ENCODE measurements around the gene DNAJC11.
A peak's percentile ranks its signal among the peaks of the same experiment; 100 is the strongest.
"Not testable (repeated sequence)": the region's sequence is repeated elsewhere in the genome, so short reads cannot be mapped to it uniquely, and the experiment has no call there.

The DNAJC11 gene

DNA sequence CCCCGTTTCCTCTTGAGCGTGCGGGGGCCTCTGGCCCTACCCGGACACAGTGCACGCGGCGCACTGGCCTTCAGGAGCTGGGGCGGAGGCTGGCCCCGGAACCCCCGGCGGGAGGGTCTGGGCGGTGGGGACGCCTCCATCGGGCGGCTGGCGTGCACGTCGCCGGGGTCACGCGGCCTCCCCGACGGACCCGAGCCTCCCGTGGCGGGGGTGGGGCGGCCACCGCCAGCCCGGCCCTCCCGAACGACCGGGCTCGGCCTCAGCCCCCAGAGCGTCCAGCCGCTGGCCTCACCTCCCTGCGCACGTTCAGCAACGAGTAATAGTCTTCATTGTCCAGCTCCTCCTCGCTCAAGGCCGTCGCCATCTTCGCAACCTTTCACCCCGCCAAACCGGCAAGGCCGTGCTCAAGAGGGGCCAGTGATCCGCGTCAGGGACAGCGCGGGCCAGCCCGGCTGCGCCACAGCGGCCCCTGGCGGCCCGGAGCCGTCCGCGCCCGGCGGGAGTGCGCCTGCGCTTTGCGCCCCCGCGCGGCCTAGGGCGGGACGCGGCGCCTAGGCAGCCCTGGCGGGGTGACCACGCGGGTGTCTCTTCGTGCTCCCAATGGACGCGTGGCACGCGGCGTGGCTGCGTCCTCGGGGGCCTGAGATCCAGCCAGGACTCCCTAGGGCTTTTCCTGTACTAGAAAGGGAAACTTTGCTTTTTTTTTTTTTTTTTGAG, at the start of gene DNAJC11:
Gene DNAJC11, minus strand, starts transcription at position 380 of the 717 bp plus-strand sequence. Its CDS starts 16 bp downstream, at position 364.
- peak within 1 kb of the TSS; percentile 91 to 99 (median 97) for H3K9ac ChIP-seq
- H3K4me1 ChIP-seq: peaks cover 14 to 30% (median 19%) of the 10 kb centered on the region in 10 experiments
- H3K27me3 ChIP-seq: no peaks in the 10 kb centered on the region
- peak within 1 kb of the TSS; percentile 85 to 100 (median 94) for H3K4me2 ChIP-seq
- H4K20me1 ChIP-seq: peaks cover 0 to 49% (median 37%) of the 10 kb centered on the region in 11 experiments; a peak in 18 of 22 replicates
- no peak for TF ChIP-seq Cebpa-rat (IDR thresholded peaks at IDR 0.05)
- peaks cover 7 to 33% (median 19%) of the 10 kb centered on the region in 11 experiments; a peak in 20 of 22 replicates for H3K36me3 ChIP-seq
- peak within 1 kb of the TSS; percentile 87 to 98 (median 95) for H3K27ac ChIP-seq
- H3K4me3 ChIP-seq: peak within 1 kb of the TSS; percentile 87 to 100 (median 96)
- H3K9me3 ChIP-seq (replicated peaks in 1 of 11): 0 out of 22 replicates have a peak, but pooled peaks cover 0 to 3% (median 0%) of the 10 kb centered on the region in 11 experiments

DNA sequence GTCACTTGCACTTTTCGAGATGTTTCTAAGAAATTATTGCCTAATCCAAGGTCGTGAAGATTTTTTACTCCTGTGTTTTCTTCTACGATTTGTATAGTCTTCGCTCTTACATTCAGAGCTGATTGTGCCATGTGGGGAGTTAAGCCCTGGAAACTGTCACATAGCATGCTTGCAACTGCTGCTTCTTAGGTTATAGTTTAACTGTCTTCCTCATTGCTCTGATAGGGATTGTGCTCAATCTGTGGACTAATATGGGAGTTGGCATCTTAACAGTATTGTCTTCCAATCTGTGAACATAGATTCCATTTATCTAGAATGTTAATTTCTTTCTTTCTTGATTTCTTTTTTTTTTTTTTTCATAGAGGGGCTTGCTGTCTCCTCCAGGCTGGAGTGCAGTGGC, 48.9 kb upstream of the DNAJC11 start:
- TF ChIP-seq Cebpa-rat (IDR thresholded peaks at IDR 0.05): no peak
- Histone ChIP-seq H3K9me3 (replicated peaks in 1 of 11) (peaks cover 0 to 17% (median 4%) of the 10 kb centered on the region in 11 experiments; a peak in 10 of 22 replicates), H4K20me1 (no peaks in the 10 kb centered on the region), H3K27me3 (no peaks in the 10 kb centered on the region), H3K9ac (no peak overlapping the region), H3K4me2 (no peak overlapping the region), H3K4me1 (peaks cover 0 to 30% (median 5%) of the 10 kb centered on the region in 10 experiments; a peak in 11 of 20 replicates), H3K4me3 (no peak overlapping the region), H3K36me3 (no peaks in the 10 kb centered on the region), H3K27ac (no peak overlapping the region)

- no peak for TF ChIP-seq Cebpa-rat (IDR thresholded peaks at IDR 0.05)
- H3K9me3 ChIP-seq (replicated peaks in 1 of 11): peaks cover 0 to 17% (median 4%) of the 10 kb centered on the region in 11 experiments; a peak in 10 of 22 replicates
- H4K20me1 ChIP-seq: no peaks in the 10 kb centered on the region
- no peak overlapping the region for H3K27ac ChIP-seq
- no peaks in the 10 kb centered on the region for H3K36me3 ChIP-seq
- H3K9ac ChIP-seq: no peak overlapping the region
- H3K4me2 ChIP-seq: no peak overlapping the region
- H3K27me3 ChIP-seq: no peaks in the 10 kb centered on the region
- no peak overlapping the region for H3K4me3 ChIP-seq
- peaks cover 14 to 58% (median 33%) of the 10 kb centered on the region in 10 experiments for H3K4me1 ChIP-seq
Measured at GRCh38 chr1:6747674-6748073, 46.1 kb upstream of the DNAJC11 start.

GRCh38 chr1:6745073-6745472, 43.5 kb upstream of the DNAJC11 start:
- Histone ChIP-seq H3K9me3 (replicated peaks in 1 of 11) (peaks cover 0 to 17% (median 4%) of the 10 kb centered on the region in 11 experiments; a peak in 10 of 22 replicates), H3K27me3 (no peaks in the 10 kb centered on the region), H4K20me1 (no peaks in the 10 kb centered on the region), H3K36me3 (no peaks in the 10 kb centered on the region), H3K4me3 (no peak overlapping the region), H3K9ac (no peak overlapping the region), H3K4me1 (peaks cover 15 to 47% (median 29%) of the 10 kb centered on the region in 10 experiments), H3K27ac (peak overlapping the region in 4 of 11 experiments; percentile 81 to 91 (median 87); a peak in 6 of 22 replicates), H3K4me2 (peak overlapping the region in 5 of 11 experiments; percentile 83 to 92 (median 87); a peak in 10 of 22 replicates)
- TF ChIP-seq Cebpa-rat (IDR thresholded peaks at IDR 0.05): no peak

DNA sequence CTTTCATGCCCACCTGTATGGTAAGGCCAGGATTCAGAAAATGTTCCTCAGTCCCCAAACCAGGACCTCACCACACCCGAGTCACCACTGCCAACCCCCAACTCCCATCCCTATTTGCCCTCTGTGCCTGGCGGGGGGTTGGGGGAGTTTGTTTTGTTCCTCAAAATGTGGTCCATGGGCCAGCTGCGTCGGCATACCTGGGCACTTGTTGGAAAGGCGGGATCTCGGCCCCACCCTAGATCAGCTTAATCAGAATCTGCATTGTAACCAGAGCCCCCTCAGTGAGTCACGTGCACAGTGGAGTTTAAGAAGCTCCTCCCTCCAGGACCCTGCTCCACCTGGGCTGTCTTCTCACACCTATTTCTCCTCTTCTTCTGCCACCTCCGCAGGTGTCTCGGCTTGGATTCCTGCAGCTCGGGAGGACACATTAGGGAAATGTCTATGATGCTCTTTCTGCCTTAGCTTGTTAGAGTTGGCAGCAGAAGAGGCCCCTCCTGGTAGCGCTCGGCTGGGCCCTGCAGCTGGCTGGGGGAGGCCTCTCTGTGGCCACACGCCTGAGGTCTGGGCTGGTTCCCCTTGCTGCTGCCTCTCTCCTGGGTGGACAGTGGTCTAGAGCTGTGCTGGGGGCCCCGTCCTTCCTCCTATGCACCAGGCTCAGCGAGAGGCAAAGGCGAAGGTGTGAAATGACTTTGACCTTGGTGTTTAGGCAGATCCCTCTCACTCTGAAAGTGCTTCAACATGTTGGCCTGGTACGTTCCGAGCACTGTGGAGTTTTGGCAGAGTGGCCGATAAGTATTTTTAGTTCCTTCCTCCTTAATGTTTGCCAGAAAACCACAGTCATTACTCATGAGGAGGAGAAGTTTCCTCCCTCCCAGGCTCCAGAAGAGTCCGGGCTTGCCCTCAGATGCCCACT, 41.8 kb upstream of the DNAJC11 start:
- peak overlapping the region; percentile 4 to 91 (median 81); a peak in 20 of 22 replicates for H3K27ac ChIP-seq
- H3K27me3 ChIP-seq: no peaks in the 10 kb centered on the region
- no peaks in the 10 kb centered on the region for H4K20me1 ChIP-seq
- H3K4me1 ChIP-seq: peaks cover 15 to 38% (median 29%) of the 10 kb centered on the region in 10 experiments
- peak overlapping the region in 7 of 10 experiments; percentile 6 to 54 (median 35); a peak in 11 of 20 replicates for H3K4me3 ChIP-seq
- H3K9ac ChIP-seq: peak overlapping the region in 10 of 11 experiments; percentile 7 to 79 (median 74); a peak in 19 of 22 replicates
- H3K4me2 ChIP-seq: peak overlapping the region; percentile 59 to 92 (median 82)
- H3K36me3 ChIP-seq: no peaks in the 10 kb centered on the region
- no peak for TF ChIP-seq Cebpa-rat (IDR thresholded peaks at IDR 0.05)
- peaks cover 0 to 6% (median 0%) of the 10 kb centered on the region in 11 experiments; a peak in 8 of 22 replicates for H3K9me3 ChIP-seq (replicated peaks in 1 of 11)

- H3K9ac ChIP-seq: peak overlapping the region in 8 of 11 experiments; percentile 60 to 79 (median 75); a peak in 11 of 22 replicates
- H3K9me3 ChIP-seq (replicated peaks in 1 of 11); H3K36me3 ChIP-seq; H4K20me1 ChIP-seq; H3K27me3 ChIP-seq: not testable (repeated sequence)
- peak overlapping the region in 9 of 11 experiments; percentile 61 to 91 (median 83); a peak in 16 of 22 replicates for H3K27ac ChIP-seq
- peak overlapping the region in 5 of 10 experiments; percentile 9 to 54 (median 37); a peak in 4 of 20 replicates for H3K4me3 ChIP-seq
- H3K4me1 ChIP-seq: peaks cover 15 to 38% (median 29%) of the 10 kb centered on the region in 10 experiments
- peak overlapping the region; percentile 59 to 92 (median 82) for H3K4me2 ChIP-seq
Measured at GRCh38 chr1:6742676-6743188, 41.1 kb upstream of the DNAJC11 start.

GRCh38 chr1:6738987-6739676, 37.5 kb upstream of the DNAJC11 start:
- H3K9ac ChIP-seq: no peak overlapping the region
- H3K27ac ChIP-seq: no peak overlapping the region
- H3K9me3 ChIP-seq (replicated peaks in 1 of 11): no peaks in the 10 kb centered on the region
- no peaks in the 10 kb centered on the region for H4K20me1 ChIP-seq
- H3K27me3 ChIP-seq: no peaks in the 10 kb centered on the region
- H3K4me3 ChIP-seq: no peak overlapping the region
- peaks cover 14 to 33% (median 20%) of the 10 kb centered on the region in 10 experiments for H3K4me1 ChIP-seq
- H3K36me3 ChIP-seq: no peaks in the 10 kb centered on the region
- H3K4me2 ChIP-seq: no peak overlapping the region
- no peak for TF ChIP-seq Cebpa-rat (IDR thresholded peaks at IDR 0.05)

- TF ChIP-seq Cebpa-rat (IDR thresholded peaks at IDR 0.05): no peak
- Histone ChIP-seq H3K4me3 (no peak overlapping the region), H3K9me3 (replicated peaks in 1 of 11) (no peaks in the 10 kb centered on the region), H3K36me3 (no peaks in the 10 kb centered on the region), H3K4me1 (peaks cover 0 to 16% (median 4%) of the 10 kb centered on the region in 10 experiments; a peak in 9 of 20 replicates), H3K27ac (no peak overlapping the region), H4K20me1 (no peaks in the 10 kb centered on the region; a peak in 1 of 22 replicates), H3K27me3 (no peaks in the 10 kb centered on the region), H3K4me2 (no peak overlapping the region), H3K9ac (no peak overlapping the region)
Measured at GRCh38 chr1:6732942-6733341, 31.3 kb upstream of the DNAJC11 start.

All from BLaER1 treated with 17β-estradiol and CSF1 and Interleukin-3, amounts not matched to agents 10 nM and 100 nM (cell line).